WTC11 (cell line): ENCODE data around the gene ATMIN. TPM values are rescaled to one million over a fixed set of nuclear protein-coding genes. Genes with fewer than 3 reads are reported as not detected.

Experiments
- ATAC-seq: fragments of 200-7000 bp; cut with Tn5 transposase; 2 replicates; pipeline ENCODE4 v1.10.0; 2021; ENCODE audit warnings: mild to moderate bottlenecking, moderate library complexity
- CTCF ChIA-PET: fragments of 300-600 bp; sonication (Branson Sonifier 250); formaldehyde crosslinking; loops from one replicate; lab custom pipeline; 2021; ENCODE audit warnings: antibody characterized with exemption; lab: Charles Lee
- POLR2A ChIA-PET: fragments of 350-600 bp; sonication (Branson Sonifier 250); formaldehyde crosslinking; loops from one replicate; lab custom pipeline; 2021; ENCODE audit warnings: antibody characterized with exemption; lab: Charles Lee
- DNase-seq: peaks from one replicate; pipeline ENCODE4 v3.0.0; 2021; ENCODE audit warnings: low spot score
- H3K27ac Mint-ChIP-seq: 2 replicates; pipeline ENCODE4 v1.8.0; 2021; ENCODE audit warnings: mixed read lengths
- H3K27me3 Mint-ChIP-seq: 2 replicates; pipeline ENCODE4 v1.8.0; 2021; ENCODE audit warnings: low read depth, mild to moderate bottlenecking, moderate library complexity, mixed read lengths
- H3K36me3 Mint-ChIP-seq: 2 replicates; pipeline ENCODE4 v1.8.0; 2021; ENCODE audit warnings: mixed read lengths
- H3K4me1 Mint-ChIP-seq: 2 replicates; pipeline ENCODE4 v1.8.0; 2022; ENCODE audit warnings: mixed read lengths
- H3K4me3 Mint-ChIP-seq: 2 replicates; pipeline ENCODE4 v1.8.0; 2021; ENCODE audit warnings: mild to moderate bottlenecking, moderate library complexity, mixed read lengths
- H3K9me3 Mint-ChIP-seq: 2 replicates; pipeline ENCODE4 v1.8.0; 2021; ENCODE audit warnings: mixed read lengths
- FOXP1 ChIP-seq: sonication (generic); formaldehyde crosslinking; IDR thresholded peaks from 2 replicates; pipeline ENCODE4 v1.8.0; 2022; ENCODE audit warnings: missing genetic modification reagents, mild to moderate bottlenecking, moderate library complexity, borderline replicate concordance
- GRHL2 ChIP-seq: fragments of 250-450 bp; sonication (Bioruptor Pico); IDR thresholded peaks from 2 replicates; pipeline ENCODE4 v1.8.0; 2022; ENCODE audit warnings: mild to moderate bottlenecking, moderate library complexity; ENCODE audit not compliant: insufficient replicate concordance, severe bottlenecking
- GTF2I ChIP-seq: fragments of 250-450 bp; sonication (Bioruptor Pico); conservative IDR thresholded peaks from 2 replicates; pipeline ENCODE4 v1.4.0; 2021; ENCODE audit warnings: mild to moderate bottlenecking
- RORB ChIP-seq: fragments of 250-450 bp; sonication (Bioruptor Pico); IDR thresholded peaks from 2 replicates; pipeline ENCODE4 v1.9.0; 2021; ENCODE audit warnings: mild to moderate bottlenecking
- TEAD1 ChIP-seq: sonication (generic); formaldehyde crosslinking; IDR thresholded peaks from 2 replicates; pipeline ENCODE4 v1.8.0; 2022; ENCODE audit warnings: mild to moderate bottlenecking, missing genetic modification reagents
- ZBTB21 ChIP-seq: sonication (generic); formaldehyde crosslinking; IDR thresholded peaks from 2 replicates; pipeline ENCODE4 v1.8.1; 2023; ENCODE audit warnings: mild to moderate bottlenecking, missing genetic modification reagents, borderline replicate concordance
- ZNF121 ChIP-seq: sonication (generic); formaldehyde crosslinking; IDR thresholded peaks from 2 replicates; pipeline ENCODE4 v1.8.0; 2023; ENCODE audit warnings: missing genetic modification reagents
- ZNF219 ChIP-seq: sonication (generic); formaldehyde crosslinking; IDR thresholded peaks from 2 replicates; pipeline ENCODE4 v1.8.0; 2023; ENCODE audit warnings: missing genetic modification reagents, mild to moderate bottlenecking, borderline replicate concordance
- total RNA-seq: library from RNA; stranded (reverse); gene quantifications from 3 replicates; pipeline ENCODE4 v1.2.3, GENCODE V29; 2021
- TF ChIP-seq, protein P1 (sequence below): fragments of 200-600 bp; IDR thresholded peaks from 2 replicates; pipeline ENCODE4 v1.8.0; 2022; ENCODE audit warnings: antibody characterized with exemption
- TF ChIP-seq, protein P2 (sequence below): fragments of 250-450 bp; sonication (Bioruptor Pico); IDR thresholded peaks from 2 replicates; pipeline ENCODE4 v1.8.0; 2021; ENCODE audit warnings: mild to moderate bottlenecking
- TF ChIP-seq, protein P3 (sequence below): fragments of 250-450 bp; sonication (Bioruptor Pico); IDR thresholded peaks from 2 replicates; pipeline ENCODE4 v1.9.0; 2021; ENCODE audit warnings: moderate library complexity, mild to moderate bottlenecking, inconsistent platforms, borderline replicate concordance
- TF ChIP-seq, protein P4 (sequence below): sonication (generic); formaldehyde crosslinking; IDR thresholded peaks from 2 replicates; pipeline ENCODE4 v1.8.0; 2022; ENCODE audit warnings: mild to moderate bottlenecking, missing genetic modification reagents
- TF ChIP-seq, protein P5 (sequence below): sonication (generic); formaldehyde crosslinking; IDR thresholded peaks from 2 replicates; pipeline ENCODE4 v1.8.0; 2023; ENCODE audit warnings: missing genetic modification reagents, mild to moderate bottlenecking, borderline replicate concordance
- TF ChIP-seq, protein P6 (sequence below): sonication (generic); formaldehyde crosslinking; IDR thresholded peaks from 2 replicates; pipeline ENCODE4 v1.8.1; 2022; ENCODE audit warnings: low read depth, missing genetic modification reagents, borderline replicate concordance

Gene ATMIN
- total RNA-seq, 1 experiment from 2014 or later = 43.1 TPM

DNA sequence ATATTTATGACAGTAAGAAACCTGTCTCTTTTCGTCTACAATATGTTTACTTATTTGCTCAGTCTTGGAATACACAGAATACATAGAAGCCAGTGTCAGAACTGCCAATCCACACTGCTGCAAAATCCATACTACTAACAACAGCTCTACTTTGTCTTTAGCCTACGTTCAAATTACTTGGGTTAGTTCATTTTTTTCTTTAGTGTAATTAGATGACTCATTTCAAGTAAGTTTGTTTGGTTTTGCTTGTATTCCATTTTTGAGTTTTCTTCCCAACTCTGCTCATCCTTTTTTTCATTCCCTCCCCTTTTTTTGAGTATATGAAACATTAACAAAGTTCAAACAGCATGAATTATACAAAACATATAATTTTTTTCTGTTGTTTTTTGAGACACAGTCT, 45.8 kb upstream of the ATMIN start (continued):
- TF ChIP-seq RORB (CRISPR knock-in tag) (no peak), FOXP1 (CRISPR knock-in tag) (no peak), ZNF121 (CRISPR knock-in tag) (no peak), GTF2I (no peak)
- TF ChIP-seq, protein P1, sequence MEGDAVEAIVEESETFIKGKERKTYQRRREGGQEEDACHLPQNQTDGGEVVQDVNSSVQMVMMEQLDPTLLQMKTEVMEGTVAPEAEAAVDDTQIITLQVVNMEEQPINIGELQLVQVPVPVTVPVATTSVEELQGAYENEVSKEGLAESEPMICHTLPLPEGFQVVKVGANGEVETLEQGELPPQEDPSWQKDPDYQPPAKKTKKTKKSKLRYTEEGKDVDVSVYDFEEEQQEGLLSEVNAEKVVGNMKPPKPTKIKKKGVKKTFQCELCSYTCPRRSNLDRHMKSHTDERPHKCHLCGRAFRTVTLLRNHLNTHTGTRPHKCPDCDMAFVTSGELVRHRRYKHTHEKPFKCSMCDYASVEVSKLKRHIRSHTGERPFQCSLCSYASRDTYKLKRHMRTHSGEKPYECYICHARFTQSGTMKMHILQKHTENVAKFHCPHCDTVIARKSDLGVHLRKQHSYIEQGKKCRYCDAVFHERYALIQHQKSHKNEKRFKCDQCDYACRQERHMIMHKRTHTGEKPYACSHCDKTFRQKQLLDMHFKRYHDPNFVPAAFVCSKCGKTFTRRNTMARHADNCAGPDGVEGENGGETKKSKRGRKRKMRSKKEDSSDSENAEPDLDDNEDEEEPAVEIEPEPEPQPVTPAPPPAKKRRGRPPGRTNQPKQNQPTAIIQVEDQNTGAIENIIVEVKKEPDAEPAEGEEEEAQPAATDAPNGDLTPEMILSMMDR = no peak
- TF ChIP-seq, all 79 proteins: peak for 0

DNA sequence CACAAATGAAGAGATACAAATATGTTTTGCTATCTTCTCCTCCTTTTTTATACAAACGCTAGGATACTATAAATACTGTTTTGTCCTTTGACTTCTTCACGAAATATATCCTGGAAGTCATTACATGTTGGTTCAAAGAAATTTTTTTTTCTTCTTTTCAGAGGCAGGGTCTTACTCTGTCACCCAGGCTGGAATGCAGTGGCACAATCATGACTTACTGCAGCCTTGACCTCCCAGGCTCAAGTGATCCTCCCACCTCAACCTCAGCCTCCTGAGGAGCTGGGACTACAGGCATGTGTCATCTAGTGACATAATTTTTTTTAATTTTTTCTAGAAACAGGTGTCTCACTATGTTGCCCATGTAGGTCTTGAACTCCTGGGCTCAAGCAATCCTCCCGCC, 45.1 kb upstream of the ATMIN start:
- no peak for TF ChIP-seq TEAD1 (CRISPR knock-in tag)
- no peak for TF ChIP-seq ZNF219 (CRISPR knock-in tag)
- TF ChIP-seq GTF2I = no peak
- TF ChIP-seq, protein P2, sequence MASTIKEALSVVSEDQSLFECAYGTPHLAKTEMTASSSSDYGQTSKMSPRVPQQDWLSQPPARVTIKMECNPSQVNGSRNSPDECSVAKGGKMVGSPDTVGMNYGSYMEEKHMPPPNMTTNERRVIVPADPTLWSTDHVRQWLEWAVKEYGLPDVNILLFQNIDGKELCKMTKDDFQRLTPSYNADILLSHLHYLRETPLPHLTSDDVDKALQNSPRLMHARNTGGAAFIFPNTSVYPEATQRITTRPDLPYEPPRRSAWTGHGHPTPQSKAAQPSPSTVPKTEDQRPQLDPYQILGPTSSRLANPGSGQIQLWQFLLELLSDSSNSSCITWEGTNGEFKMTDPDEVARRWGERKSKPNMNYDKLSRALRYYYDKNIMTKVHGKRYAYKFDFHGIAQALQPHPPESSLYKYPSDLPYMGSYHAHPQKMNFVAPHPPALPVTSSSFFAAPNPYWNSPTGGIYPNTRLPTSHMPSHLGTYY (CRISPR knock-in tag) = no peak
- TF ChIP-seq, protein P3, sequence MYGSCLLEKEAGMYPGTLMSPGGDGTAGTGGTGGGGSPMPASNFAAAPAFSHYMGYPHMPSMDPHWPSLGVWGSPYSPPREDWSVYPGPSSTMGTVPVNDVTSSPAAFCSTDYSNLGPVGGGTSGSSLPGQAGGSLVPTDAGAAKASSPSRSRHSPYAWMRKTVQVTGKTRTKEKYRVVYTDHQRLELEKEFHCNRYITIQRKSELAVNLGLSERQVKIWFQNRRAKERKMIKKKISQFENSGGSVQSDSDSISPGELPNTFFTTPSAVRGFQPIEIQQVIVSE (CRISPR knock-in tag) = no peak
- TF ChIP-seq, protein P4, sequence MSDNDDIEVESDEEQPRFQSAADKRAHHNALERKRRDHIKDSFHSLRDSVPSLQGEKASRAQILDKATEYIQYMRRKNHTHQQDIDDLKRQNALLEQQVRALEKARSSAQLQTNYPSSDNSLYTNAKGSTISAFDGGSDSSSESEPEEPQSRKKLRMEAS (CRISPR knock-in tag) = no peak
- no peak for TF ChIP-seq ZBTB21 (CRISPR knock-in tag)
- TF ChIP-seq, protein P5, sequence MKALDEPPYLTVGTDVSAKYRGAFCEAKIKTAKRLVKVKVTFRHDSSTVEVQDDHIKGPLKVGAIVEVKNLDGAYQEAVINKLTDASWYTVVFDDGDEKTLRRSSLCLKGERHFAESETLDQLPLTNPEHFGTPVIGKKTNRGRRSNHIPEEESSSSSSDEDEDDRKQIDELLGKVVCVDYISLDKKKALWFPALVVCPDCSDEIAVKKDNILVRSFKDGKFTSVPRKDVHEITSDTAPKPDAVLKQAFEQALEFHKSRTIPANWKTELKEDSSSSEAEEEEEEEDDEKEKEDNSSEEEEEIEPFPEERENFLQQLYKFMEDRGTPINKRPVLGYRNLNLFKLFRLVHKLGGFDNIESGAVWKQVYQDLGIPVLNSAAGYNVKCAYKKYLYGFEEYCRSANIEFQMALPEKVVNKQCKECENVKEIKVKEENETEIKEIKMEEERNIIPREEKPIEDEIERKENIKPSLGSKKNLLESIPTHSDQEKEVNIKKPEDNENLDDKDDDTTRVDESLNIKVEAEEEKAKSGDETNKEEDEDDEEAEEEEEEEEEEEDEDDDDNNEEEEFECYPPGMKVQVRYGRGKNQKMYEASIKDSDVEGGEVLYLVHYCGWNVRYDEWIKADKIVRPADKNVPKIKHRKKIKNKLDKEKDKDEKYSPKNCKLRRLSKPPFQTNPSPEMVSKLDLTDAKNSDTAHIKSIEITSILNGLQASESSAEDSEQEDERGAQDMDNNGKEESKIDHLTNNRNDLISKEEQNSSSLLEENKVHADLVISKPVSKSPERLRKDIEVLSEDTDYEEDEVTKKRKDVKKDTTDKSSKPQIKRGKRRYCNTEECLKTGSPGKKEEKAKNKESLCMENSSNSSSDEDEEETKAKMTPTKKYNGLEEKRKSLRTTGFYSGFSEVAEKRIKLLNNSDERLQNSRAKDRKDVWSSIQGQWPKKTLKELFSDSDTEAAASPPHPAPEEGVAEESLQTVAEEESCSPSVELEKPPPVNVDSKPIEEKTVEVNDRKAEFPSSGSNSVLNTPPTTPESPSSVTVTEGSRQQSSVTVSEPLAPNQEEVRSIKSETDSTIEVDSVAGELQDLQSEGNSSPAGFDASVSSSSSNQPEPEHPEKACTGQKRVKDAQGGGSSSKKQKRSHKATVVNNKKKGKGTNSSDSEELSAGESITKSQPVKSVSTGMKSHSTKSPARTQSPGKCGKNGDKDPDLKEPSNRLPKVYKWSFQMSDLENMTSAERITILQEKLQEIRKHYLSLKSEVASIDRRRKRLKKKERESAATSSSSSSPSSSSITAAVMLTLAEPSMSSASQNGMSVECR (CRISPR knock-in tag) = no peak
- TF ChIP-seq GRHL2 (CRISPR knock-in tag) = no peak
- TF ChIP-seq RORB (CRISPR knock-in tag) = no peak
- TF ChIP-seq, protein P6, sequence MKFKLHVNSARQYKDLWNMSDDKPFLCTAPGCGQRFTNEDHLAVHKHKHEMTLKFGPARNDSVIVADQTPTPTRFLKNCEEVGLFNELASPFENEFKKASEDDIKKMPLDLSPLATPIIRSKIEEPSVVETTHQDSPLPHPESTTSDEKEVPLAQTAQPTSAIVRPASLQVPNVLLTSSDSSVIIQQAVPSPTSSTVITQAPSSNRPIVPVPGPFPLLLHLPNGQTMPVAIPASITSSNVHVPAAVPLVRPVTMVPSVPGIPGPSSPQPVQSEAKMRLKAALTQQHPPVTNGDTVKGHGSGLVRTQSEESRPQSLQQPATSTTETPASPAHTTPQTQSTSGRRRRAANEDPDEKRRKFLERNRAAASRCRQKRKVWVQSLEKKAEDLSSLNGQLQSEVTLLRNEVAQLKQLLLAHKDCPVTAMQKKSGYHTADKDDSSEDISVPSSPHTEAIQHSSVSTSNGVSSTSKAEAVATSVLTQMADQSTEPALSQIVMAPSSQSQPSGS (CRISPR knock-in tag) = no peak
- Mint-ChIP-seq H3K27ac (no peak overlapping the region), H3K36me3 (peaks cover 11% of the 10 kb centered on the region), H3K4me3 (no peak overlapping the region), H3K9me3 (no peaks in the 10 kb centered on the region), H3K4me1 (peaks cover 32% of the 10 kb centered on the region), H3K27me3 (peaks cover 19% of the 10 kb centered on the region)
- ATAC-seq (no peak), DNase-seq (no peak)
- POLR2A ChIA-PET = no interaction called here
- CTCF ChIA-PET = interaction anchor here (1.4 to 1.6 kb wide), 2 partner anchors 14 to 45 kb away, joined by 4 to 5 read pairs; partner anchors contain the start of gene ATMIN
